ENCODE results near the gene PTPRT. TPM values are rescaled to one million over a fixed set of nuclear protein-coding genes. Genes with fewer than 3 reads are reported as not detected.

Gene PTPRT
- total and polyA plus RNA-seq, 12 donors, result 0.04 to 0.53 (median 0.22) TPM; not detected in 1

- Histone ChIP-seq H3K27me3 (no peaks in the 10 kb centered on the region), H3K27ac (peak overlapping the region in 6 of 10 donors; percentile 4 to 65 (median 14)), H3K36me3 (no peaks in the 10 kb centered on the region), H3K9me3 (no peaks in the 10 kb centered on the region), H3K4me3 (no peak overlapping the region), H3K4me1 (peaks cover 0 to 22% (median 4%) of the 10 kb centered on the region in 9 donors)
- ATAC-seq, result peak in 5 of 8 donors; percentile 18 to 26 (median 23)
- intact Hi-C loops (cut with DNase I), result no loop called here
- peak in 8 of 9 donors; percentile 9 to 53 (median 41) for TF ChIP-seq CTCF (IDR thresholded peaks at IDR 0.05)
- 25 to 30% methylated on average over 6 of the region's 6 CpGs for WGBS, 2 donors
- DNase-seq, result peak in 1 of 2 donors; percentile 21
Measured at GRCh38 chr20:42483730-42484303, 705.9 kb downstream of the PTPRT start.

- peaks cover 0 to 22% (median 4%) of the 10 kb centered on the region in 9 donors for H3K4me1 ChIP-seq
- no peak overlapping the region for H3K4me3 ChIP-seq
- intact Hi-C loops (cut with DNase I), result no loop called here
- H3K9me3 ChIP-seq, result no peaks in the 10 kb centered on the region
- no peaks in the 10 kb centered on the region for H3K36me3 ChIP-seq
- TF ChIP-seq CTCF (IDR thresholded peaks at IDR 0.05), result no peak
- H3K27me3 ChIP-seq, result no peaks in the 10 kb centered on the region
- DNase-seq, result no peak
- ATAC-seq, result no peak
- WGBS, 2 donors, result 87 to 89% methylated on average over 3 of the region's 3 CpGs
- H3K27ac ChIP-seq, result no peak overlapping the region
Measured at GRCh38 chr20:42482808-42483207, 706.9 kb downstream of the PTPRT start.

- intact Hi-C loops (cut with DNase I), result no loop called here
- H3K9me3 ChIP-seq, result no peaks in the 10 kb centered on the region
- 73 to 87% methylated on average over 7 of the region's 7 CpGs for WGBS, 2 donors
- no peaks in the 10 kb centered on the region for H3K36me3 ChIP-seq
- H3K4me1 ChIP-seq, result no peaks in the 10 kb centered on the region
- DNase-seq (no peak), ATAC-seq (no peak)
- H3K27me3 ChIP-seq, result no peaks in the 10 kb centered on the region
- no peak for TF ChIP-seq CTCF (IDR thresholded peaks at IDR 0.05)
- no peak overlapping the region for H3K4me3 ChIP-seq
- no peak overlapping the region for H3K27ac ChIP-seq
Measured at GRCh38 chr20:42475773-42476172, 713.9 kb downstream of the PTPRT start.

- 68 to 72% methylated on average over 6 of the region's 6 CpGs for WGBS, 2 donors
- H3K27ac ChIP-seq, result no peak overlapping the region
- no peaks in the 10 kb centered on the region for H3K4me1 ChIP-seq
- ATAC-seq (no peak), DNase-seq (no peak)
- no peaks in the 10 kb centered on the region for H3K36me3 ChIP-seq
- H3K27me3 ChIP-seq, result peaks cover 0 to 4% (median 0%) of the 10 kb centered on the region in 7 donors
- no peak overlapping the region for H3K4me3 ChIP-seq
- TF ChIP-seq CTCF (IDR thresholded peaks at IDR 0.05), result no peak
- intact Hi-C loops (cut with DNase I), result no loop called here
- H3K9me3 ChIP-seq, result no peaks in the 10 kb centered on the region
Measured at GRCh38 chr20:42474646-42475045, 715.1 kb downstream of the PTPRT start.

All from heart right ventricle (tissue), 16 donors.